Activated naive CD8-positive, alpha-beta T cell treated with anti-CD3 and anti-CD28 coated beads for 36 hours (primary cell): ENCODE results near the gene ZNF626. TPM values are rescaled to one million over a fixed set of nuclear protein-coding genes. Genes with fewer than 3 reads are reported as not detected.

Experiments used
- DNase-seq: peaks from one replicate; pipeline ENCODE4 v3.0.0; 2021
- H3K27ac Mint-ChIP-seq: one replicate; pipeline ENCODE4 v1.8.0; 2022; ENCODE audit warnings: mild to moderate bottlenecking, moderate library complexity, mixed read lengths
- H3K27me3 Mint-ChIP-seq: one replicate; pipeline ENCODE4 v1.8.0; 2022; ENCODE audit warnings: mild to moderate bottlenecking, mixed read lengths
- H3K36me3 Mint-ChIP-seq: one replicate; pipeline ENCODE4 v1.8.0; 2021; ENCODE audit warnings: mild to moderate bottlenecking, mixed read lengths
- H3K4me1 Mint-ChIP-seq: one replicate; pipeline ENCODE4 v1.8.0; 2021; ENCODE audit warnings: mixed read lengths
- H3K4me3 Mint-ChIP-seq: one replicate; pipeline ENCODE4 v1.8.0; 2022; ENCODE audit warnings: mild to moderate bottlenecking, moderate library complexity, mixed read lengths
- H3K9me3 Mint-ChIP-seq: one replicate; pipeline ENCODE4 v1.8.0; 2022; ENCODE audit warnings: mixed read lengths
- total RNA-seq, 2 experiments: library from RNA; stranded (reverse); gene quantifications; one replicate each; pipeline ENCODE4 v1.2.3, GENCODE V29; 2021

The ZNF626 gene
- total RNA-seq, 2 experiments from 2014 or later = 10.7 to 11.3 TPM

DNA sequence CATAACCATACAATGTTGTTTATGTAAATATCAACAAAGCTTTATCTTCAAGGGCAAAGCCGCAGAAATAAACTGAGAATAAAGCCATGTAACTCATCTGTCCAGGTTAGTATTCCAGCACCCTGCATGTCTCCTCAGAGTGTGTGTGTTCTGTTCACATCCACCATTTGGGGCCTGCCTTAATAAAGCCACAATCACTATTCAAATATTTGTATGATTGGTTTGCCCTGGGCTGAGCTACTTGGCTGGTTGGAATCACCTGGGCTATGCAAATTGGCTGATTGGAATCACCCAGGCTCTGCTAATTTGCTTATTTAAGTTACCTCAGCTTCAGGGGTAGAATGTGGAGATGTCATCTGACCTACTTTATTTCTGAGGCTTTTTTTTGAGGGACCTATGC, 53.4 kb downstream of the ZNF626 start:
- no peak for DNase-seq
- Mint-ChIP-seq H3K4me3 (no peak overlapping the region), H3K9me3 (peaks cover 27% of the 10 kb centered on the region)

More for the DNA sequence above, 53.4 kb downstream of the ZNF626 start:
- peaks cover 9% of the 10 kb centered on the region for H3K36me3 Mint-ChIP-seq
- H3K4me1 Mint-ChIP-seq = no peaks in the 10 kb centered on the region
- H3K27ac Mint-ChIP-seq = no peak overlapping the region
- no peaks in the 10 kb centered on the region for H3K27me3 Mint-ChIP-seq

Other genes with a start within 250 kb of the ZNF626 start
- 10 to 100 TPM in 1 of 2 experiments, 1 to 10 TPM in 1; 9.9 to 10.7 TPM for gene ZNF737, start 95.8 kb downstream of the ZNF626 start, total RNA-seq
- 1 to 10 TPM; 7.1 to 7.9 TPM for gene ZNF66, start 114.7 kb upstream of the ZNF626 start, total RNA-seq